Right forelimb (tissue), 1 donor: ENCODE results near the gene APIP.

ENCODE experiments used
- DNase-seq: peaks from one replicate; pipeline ENCODE4 v3.0.0-alpha.2; 2018

Gene APIP, protein sequence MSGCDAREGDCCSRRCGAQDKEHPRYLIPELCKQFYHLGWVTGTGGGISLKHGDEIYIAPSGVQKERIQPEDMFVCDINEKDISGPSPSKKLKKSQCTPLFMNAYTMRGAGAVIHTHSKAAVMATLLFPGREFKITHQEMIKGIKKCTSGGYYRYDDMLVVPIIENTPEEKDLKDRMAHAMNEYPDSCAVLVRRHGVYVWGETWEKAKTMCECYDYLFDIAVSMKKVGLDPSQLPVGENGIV

DNA sequence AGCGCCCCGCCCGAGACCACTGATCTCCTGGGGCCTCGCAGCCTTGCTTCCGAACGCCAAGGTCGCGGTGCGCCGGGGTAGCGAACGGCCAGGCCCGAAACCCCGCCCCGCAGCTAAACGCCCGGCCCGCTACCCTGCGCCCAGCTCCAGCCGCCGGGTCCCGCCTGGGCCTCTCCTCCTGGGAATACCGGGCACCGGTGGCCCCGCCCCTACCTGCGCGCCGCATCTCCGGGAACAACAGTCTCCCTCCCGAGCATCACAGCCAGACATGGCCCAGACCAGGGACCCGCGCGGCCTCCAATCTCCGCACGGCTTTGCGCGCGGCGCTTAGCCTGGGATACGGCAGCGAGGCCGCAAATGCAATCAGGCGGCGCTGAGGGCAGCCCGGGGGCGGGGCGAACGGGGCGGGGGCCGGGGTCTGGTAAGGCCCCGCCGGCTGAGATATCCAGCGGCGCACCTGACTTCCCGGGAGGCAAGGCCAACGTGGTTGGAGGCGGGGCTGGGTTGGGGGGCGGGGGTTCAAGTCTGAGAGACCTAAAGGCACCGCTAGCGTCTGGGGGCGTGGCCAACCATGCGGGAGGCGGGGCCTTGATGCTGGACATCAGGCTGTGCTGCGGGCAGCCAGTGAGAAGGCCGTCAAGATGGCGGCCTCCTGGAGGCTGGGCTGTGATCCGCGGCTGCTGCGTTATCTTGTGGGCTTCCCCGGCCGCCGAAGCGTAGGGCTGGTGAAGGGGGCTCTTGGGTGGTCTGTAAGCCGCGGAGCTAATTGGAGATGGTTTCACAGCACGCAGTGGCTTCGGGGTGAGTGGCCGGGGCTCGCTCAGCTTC, at the start of gene APIP, which contains the start of gene PDHX:
Gene APIP (minus strand): TSS at position 365 of the 828 bp plus-strand sequence. CDS start 95 bp downstream, at position 270.
Gene PDHX (plus strand): TSS at position 604 of the 828 bp plus-strand sequence. CDS start 38 bp downstream, at position 642.
- peak; percentile 99 for DNase-seq

- no peak for DNase-seq
Measured at GRCh38 chr11:34964610-34965331, 48.6 kb upstream of the APIP start.

GRCh38 chr11:34963351-34963750, 47.2 kb upstream of the APIP start:
- no peak for DNase-seq

- DNase-seq, result no peak
Measured at GRCh38 chr11:34962034-34962433, 45.9 kb upstream of the APIP start.

DNA sequence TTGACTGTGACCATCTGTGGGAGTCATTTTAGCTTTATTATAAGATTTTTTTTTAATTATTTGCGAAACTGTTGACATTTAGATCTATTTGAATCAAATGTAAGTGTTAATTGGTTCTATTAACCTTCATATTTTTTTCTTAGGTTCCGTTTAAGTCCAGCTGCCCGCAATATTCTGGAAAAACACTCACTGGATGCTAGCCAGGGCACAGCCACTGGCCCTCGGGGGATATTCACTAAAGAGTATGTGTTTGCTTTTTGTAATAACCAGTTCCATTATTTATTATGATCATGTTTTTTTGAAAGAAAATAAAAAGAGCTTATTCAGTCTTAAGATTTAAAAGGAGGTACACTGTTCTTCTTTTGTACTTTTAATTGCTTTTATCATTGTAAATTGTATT, 44.1 kb upstream of the APIP start:
- DNase-seq, result no peak

DNA sequence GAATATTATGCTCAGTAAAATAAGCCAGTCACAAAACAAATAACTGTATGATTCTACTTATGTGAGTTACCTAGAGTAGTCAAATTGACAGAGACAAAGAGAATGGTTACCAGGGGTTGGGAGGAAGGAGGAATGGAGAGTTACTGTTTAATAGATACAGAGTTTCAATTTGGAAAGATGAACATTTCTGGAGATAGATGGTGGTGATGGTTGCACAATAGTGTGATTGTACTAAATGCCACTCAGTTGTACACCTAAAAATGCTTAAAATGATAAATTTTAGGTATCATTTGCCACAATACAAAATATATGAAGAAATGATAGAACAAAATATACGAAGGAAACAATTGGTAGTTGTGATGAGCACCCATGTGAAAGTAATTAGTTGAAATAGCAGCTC, 43.6 kb upstream of the APIP start:
- DNase-seq, result no peak

- DNase-seq, result no peak
Measured at GRCh38 chr11:34957606-34958005, 41.4 kb upstream of the APIP start.

DNA sequence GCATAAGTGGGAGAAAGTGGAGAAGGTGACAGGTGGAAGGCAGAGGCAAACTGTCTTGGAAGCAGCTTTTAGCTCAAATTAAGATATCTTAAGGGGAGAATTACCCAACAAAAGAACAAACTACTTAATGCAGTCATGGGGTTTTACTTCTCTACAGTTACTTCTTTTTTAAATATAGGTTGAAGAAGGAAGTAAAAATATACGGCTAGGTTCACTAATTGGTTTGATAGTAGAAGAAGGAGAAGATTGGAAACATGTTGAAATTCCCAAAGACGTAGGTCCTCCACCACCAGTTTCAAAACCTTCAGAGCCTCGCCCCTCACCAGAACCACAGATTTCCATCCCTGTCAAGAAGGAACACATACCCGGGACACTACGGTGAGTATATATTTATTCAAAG, 41.0 kb upstream of the APIP start:
- no peak for DNase-seq

GRCh38 chr11:34953955-34954354, 37.8 kb upstream of the APIP start:
- no peak for DNase-seq

- no peak for DNase-seq
Measured at GRCh38 chr11:34948696-34949095, 32.5 kb upstream of the APIP start.

GRCh38 chr11:34944692-34945091, 28.5 kb upstream of the APIP start:
- no peak for DNase-seq

DNA sequence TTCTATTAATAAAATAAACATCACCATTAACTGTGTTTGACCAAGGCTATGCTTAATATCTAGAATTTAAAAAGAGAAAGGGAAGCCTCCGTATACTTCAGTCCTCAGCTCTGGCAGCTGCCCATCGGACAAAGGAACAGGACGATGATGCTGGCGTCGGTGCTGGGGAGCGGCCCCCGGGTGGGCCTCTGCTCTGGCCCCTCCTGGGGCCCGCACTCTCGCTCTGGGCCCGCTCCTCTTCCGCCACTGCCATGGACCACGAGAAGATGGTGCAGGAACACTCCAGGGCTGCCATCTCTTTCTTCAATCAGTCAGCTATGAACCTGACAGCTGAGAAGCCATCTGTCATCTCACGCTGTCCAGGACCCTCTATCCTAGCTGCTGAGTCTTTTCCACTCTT, 25.5 kb upstream of the APIP start:
- DNase-seq, result no peak

- no peak for DNase-seq
Measured at GRCh38 chr11:34940026-34940677, 24.0 kb upstream of the APIP start.

GRCh38 chr11:34938611-34939010, 22.4 kb upstream of the APIP start:
- no peak for DNase-seq

DNA sequence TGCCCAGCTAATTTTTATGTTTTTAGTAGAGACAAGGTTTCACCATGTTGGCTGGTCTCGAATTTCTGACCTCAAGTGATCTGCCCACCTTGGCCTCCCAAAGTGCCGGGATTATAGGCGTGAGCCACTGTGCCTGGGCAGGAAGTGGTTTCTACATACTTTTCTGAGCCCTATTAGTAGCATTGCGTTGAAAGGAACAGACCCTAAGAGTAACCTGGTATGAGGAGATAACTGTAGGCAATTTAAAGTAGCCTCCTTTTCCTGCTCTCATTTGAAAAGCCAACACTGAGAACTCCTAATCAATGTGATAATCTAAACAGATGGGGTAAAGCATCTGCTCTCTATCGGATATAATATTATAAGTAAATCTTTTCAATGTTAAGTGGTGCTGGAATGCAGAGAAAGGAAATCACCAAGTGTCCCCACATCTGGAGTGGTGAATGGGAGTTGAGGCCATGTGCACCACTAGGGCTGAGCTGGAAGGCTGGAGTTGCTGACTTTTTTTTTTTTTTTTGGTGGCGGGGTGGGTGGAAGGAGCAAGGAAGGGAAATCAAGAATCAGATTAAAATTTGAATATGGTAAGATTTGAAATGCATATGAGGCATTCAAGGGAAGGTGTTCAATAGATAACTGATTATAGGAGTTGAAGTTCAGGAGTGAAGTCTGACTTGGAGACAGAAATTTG, 20.9 kb upstream of the APIP start:
- no peak for DNase-seq

DNA sequence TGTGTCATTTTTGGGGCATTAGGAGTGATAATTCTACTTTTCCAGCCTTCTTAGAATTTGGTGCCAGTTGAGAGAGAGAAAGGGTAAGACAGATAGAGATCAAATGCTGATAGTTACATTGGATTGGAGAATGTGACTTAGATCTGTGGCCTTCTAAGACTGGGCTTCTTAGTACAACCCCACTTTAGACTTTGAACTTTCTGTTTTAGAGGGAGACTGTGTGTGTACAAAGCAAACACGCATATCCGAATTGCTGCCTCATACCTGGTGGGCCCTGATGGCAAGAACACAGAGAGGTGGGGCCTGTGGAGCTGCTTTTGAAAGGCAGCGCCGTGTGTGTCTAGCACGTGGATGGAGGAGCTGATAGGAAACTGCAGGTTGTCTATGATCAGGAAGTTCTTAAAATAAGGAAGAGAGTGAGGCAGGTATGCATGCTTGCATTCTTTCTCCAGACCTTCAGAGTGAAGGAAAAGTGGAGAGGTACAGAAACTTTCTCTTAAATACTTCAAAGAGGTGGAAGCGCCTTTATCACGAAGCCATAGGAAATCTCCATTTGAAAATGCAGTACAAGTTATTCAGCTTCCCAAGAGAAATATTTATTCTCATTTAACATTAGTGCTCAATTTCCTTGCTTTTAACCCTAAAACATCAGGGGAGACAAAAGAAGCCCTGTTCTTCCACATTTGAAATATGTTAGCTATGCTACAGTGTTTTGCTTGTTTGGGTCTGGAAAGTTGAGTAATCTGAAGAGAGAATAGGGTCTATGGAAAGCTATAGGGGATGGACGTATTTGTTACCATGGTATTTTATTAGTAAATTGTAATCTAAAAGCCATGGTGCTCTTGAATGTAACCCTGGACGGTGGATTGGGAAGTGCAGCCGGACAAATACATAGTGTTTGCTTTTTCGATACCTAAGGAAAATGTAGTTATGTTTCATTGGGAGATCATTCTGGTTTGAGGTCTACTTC, 13.9 kb upstream of the APIP start:
- DNase-seq, result no peak

DNA sequence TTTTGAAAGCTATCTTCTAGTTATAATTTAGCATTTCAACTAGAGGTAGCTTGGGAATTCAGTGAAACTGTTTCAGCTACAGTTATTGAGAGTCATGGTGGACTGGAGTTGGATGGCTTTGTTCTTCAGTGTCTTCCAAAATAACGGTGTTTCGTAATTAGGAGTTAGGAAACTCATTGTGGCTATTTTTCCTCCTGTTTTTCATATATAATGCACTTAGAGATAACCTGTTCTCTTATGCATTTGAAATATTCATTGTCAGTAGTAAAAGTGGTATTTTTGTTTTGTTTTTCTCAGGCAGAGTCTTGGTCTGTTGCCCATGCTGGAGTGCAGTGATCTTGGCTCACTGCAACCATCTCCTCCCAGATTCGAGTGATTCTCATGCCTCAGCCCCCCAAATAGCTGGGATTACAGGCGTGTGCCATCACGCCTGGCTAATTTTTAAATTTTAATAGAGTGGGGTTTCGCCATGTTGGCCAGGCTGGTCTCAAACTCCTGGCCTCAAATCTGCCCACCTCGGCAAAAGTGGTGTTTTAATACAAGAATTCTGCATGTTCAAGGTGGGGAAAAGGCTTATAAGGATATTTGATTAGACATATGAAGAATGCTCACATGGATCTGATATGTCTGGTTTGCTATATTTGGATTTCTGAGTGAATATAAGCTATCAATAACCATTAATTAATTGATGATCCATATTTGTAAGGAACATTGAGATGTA, 12.9 kb upstream of the APIP start:
- no peak for DNase-seq

GRCh38 chr11:34928268-34928959, 12.2 kb upstream of the APIP start:
- DNase-seq, result no peak

GRCh38 chr11:34926831-34927132, 10.6 kb upstream of the APIP start:
- no peak for DNase-seq
